HG03558 (cell line): ENCODE data around the gene HOXA9.

Experiments
- ATAC-seq: cut with Tn5 transposase; IDR thresholded peaks from one replicate; pipeline ENCODE4 v1.9.1; 2021; ENCODE audit warnings: moderate number of reproducible peaks; ENCODE audit not compliant: unreplicated experiment; ENCODE audit errors: extremely low read depth

The HOXA9 gene

GRCh38 chr7:27156508-27156898 lies 8.8 kb downstream of the HOXA9 start, which contains the start of gene HOXA7:
Gene HOXA7 (minus strand): TSS chr7:27156675. CDS start chr7:27156545, 130 bp downstream.
- ATAC-seq: no peak

- ATAC-seq: no peak
Measured at GRCh38 chr7:27155816-27156507, 9.4 kb downstream of the HOXA9 start.

- ATAC-seq: no peak
Measured at GRCh38 chr7:27154901-27155815, 10.2 kb downstream of the HOXA9 start.

GRCh38 chr7:27154369-27154768 lies 11.0 kb downstream of the HOXA9 start:
- ATAC-seq: no peak

GRCh38 chr7:27153526-27153925 lies 11.8 kb downstream of the HOXA9 start:
- no peak for ATAC-seq

GRCh38 chr7:27152816-27153442 lies 12.4 kb downstream of the HOXA9 start:
- ATAC-seq: no peak

GRCh38 chr7:27151931-27152815 lies 13.2 kb downstream of the HOXA9 start, which contains the start of gene HOXA3:
Gene HOXA3 (minus strand): TSS chr7:27152583. CDS start chr7:27110640, 41,943 bp downstream.
- ATAC-seq: no peak

GRCh38 chr7:27151341-27151930 lies 13.9 kb downstream of the HOXA9 start:
- ATAC-seq: no peak

GRCh38 chr7:27150568-27151340 lies 14.6 kb downstream of the HOXA9 start:
- ATAC-seq: no peak

GRCh38 chr7:27149842-27150567 lies 15.3 kb downstream of the HOXA9 start:
- no peak for ATAC-seq

GRCh38 chr7:27148756-27149641 lies 16.3 kb downstream of the HOXA9 start:
- no peak for ATAC-seq

GRCh38 chr7:27148031-27148755 lies 17.1 kb downstream of the HOXA9 start:
- ATAC-seq: no peak

GRCh38 chr7:27147199-27148030 lies 17.9 kb downstream of the HOXA9 start, which contains the start of gene HOXA6:
Gene HOXA6 (minus strand): TSS chr7:27147774. CDS start chr7:27147749, 25 bp downstream.
- ATAC-seq: no peak

- ATAC-seq: no peak
Measured at GRCh38 chr7:27146491-27147198, 18.7 kb downstream of the HOXA9 start.

- no peak for ATAC-seq
Measured at GRCh38 chr7:27145914-27146412, 19.4 kb downstream of the HOXA9 start.
